ENCODE results near the gene CUBN.
"Not testable (repeated sequence)": the region's sequence is repeated elsewhere in the genome, so short reads cannot be mapped to it uniquely, and the experiment has no call there.

CUBN gene

GRCh38 chr10:17122726-17123661, 6.6 kb downstream of the CUBN start:
- no peak overlapping the region for H2AFZ ChIP-seq (ENCODE audit: low read length, unreplicated experiment)
- H3K4me3 ChIP-seq (ENCODE audit: low read depth, low read length), result no peak overlapping the region
- no peaks in the 10 kb centered on the region for H3K27me3 ChIP-seq (ENCODE audit: insufficient read depth, low read length)
- peak overlapping the region; percentile 61 for H3K27ac ChIP-seq (ENCODE audit: low read depth, low read length)
- H3K4me1 ChIP-seq (ENCODE audit: control insufficient read depth, insufficient read depth, low read length, unreplicated experiment), result peaks cover 19% of the 10 kb centered on the region
- no peaks in the 10 kb centered on the region for H3K79me2 ChIP-seq (ENCODE audit: control insufficient read depth, insufficient read depth, low read length, unreplicated experiment)
- H3K36me3 ChIP-seq (ENCODE audit: insufficient read depth, low read length), result no peaks in the 10 kb centered on the region

DNA sequence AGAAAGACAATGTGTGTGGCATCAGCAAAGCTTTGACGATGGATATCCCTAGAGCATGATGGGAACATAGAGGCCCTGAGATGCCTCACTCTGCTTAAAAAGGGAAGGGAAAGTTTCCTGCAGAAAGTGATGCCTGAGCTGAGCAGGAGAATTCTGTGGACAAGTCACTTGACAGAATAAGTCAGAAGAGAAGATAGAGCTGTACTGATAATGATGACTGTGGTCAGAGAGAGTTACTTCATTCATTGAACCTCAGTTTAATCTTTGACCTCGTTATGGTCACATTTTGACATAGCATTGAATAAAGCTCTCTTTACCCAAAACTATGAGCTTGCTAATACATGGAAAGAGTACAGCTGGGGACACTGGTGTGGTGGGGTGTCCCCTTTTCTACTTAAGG, 7.6 kb downstream of the CUBN start:
- Histone ChIP-seq H3K79me2 (ENCODE audit: control insufficient read depth, insufficient read depth, low read length, unreplicated experiment) (no peaks in the 10 kb centered on the region), H3K27ac (ENCODE audit: low read depth, low read length) (no peak overlapping the region; the same call in 1 of the 2 replicates), H3K4me3 (ENCODE audit: low read depth, low read length) (no peak overlapping the region), H3K27me3 (ENCODE audit: insufficient read depth, low read length) (no peaks in the 10 kb centered on the region), H3K4me1 (ENCODE audit: control insufficient read depth, insufficient read depth, low read length, unreplicated experiment) (peaks cover 19% of the 10 kb centered on the region), H3K36me3 (ENCODE audit: insufficient read depth, low read length) (no peaks in the 10 kb centered on the region), H2AFZ (ENCODE audit: low read length, unreplicated experiment) (no peak overlapping the region)

GRCh38 chr10:17120694-17121093, 8.9 kb downstream of the CUBN start:
- Histone ChIP-seq H3K4me3 (ENCODE audit: low read depth, low read length) (no peak overlapping the region), H3K4me1 (ENCODE audit: control insufficient read depth, insufficient read depth, low read length, unreplicated experiment) (peaks cover 22% of the 10 kb centered on the region), H3K27me3 (ENCODE audit: insufficient read depth, low read length) (no peaks in the 10 kb centered on the region), H2AFZ (ENCODE audit: low read length, unreplicated experiment) (no peak overlapping the region), H3K27ac (ENCODE audit: low read depth, low read length) (no peak overlapping the region), H3K79me2 (ENCODE audit: control insufficient read depth, insufficient read depth, low read length, unreplicated experiment) (no peaks in the 10 kb centered on the region), H3K36me3 (ENCODE audit: insufficient read depth, low read length) (no peaks in the 10 kb centered on the region)

GRCh38 chr10:17119845-17120244, 9.8 kb downstream of the CUBN start:
- H3K4me3 ChIP-seq (ENCODE audit: low read depth, low read length), result no peak overlapping the region

GRCh38 chr10:17116193-17116592, 13.4 kb downstream of the CUBN start:
- H2AFZ ChIP-seq (ENCODE audit: low read length, unreplicated experiment), result no peak overlapping the region
- H3K79me2 ChIP-seq (ENCODE audit: control insufficient read depth, insufficient read depth, low read length, unreplicated experiment), result no peaks in the 10 kb centered on the region
- no peak overlapping the region for H3K27ac ChIP-seq (ENCODE audit: low read depth, low read length)
- H3K4me3 ChIP-seq (ENCODE audit: low read depth, low read length), result no peak overlapping the region
- H3K36me3 ChIP-seq (ENCODE audit: insufficient read depth, low read length), result no peaks in the 10 kb centered on the region
- H3K4me1 ChIP-seq (ENCODE audit: control insufficient read depth, insufficient read depth, low read length, unreplicated experiment), result peaks cover 10% of the 10 kb centered on the region
- no peaks in the 10 kb centered on the region for H3K27me3 ChIP-seq (ENCODE audit: insufficient read depth, low read length)

More at GRCh38 chr10:17119845-17120244, 9.8 kb downstream of the CUBN start:
- no peaks in the 10 kb centered on the region for H3K36me3 ChIP-seq (ENCODE audit: insufficient read depth, low read length)
- H2AFZ ChIP-seq (ENCODE audit: low read length, unreplicated experiment), result no peak overlapping the region
- H3K79me2 ChIP-seq (ENCODE audit: control insufficient read depth, insufficient read depth, low read length, unreplicated experiment), result no peaks in the 10 kb centered on the region
- H3K4me1 ChIP-seq (ENCODE audit: control insufficient read depth, insufficient read depth, low read length, unreplicated experiment), result peaks cover 29% of the 10 kb centered on the region
- H3K27ac ChIP-seq (ENCODE audit: low read depth, low read length), result no peak overlapping the region
- H3K27me3 ChIP-seq (ENCODE audit: insufficient read depth, low read length), result no peaks in the 10 kb centered on the region

- Histone ChIP-seq H3K27ac (ENCODE audit: low read depth, low read length) (no peak overlapping the region), H3K79me2 (ENCODE audit: control insufficient read depth, insufficient read depth, low read length, unreplicated experiment) (no peaks in the 10 kb centered on the region), H3K4me1 (ENCODE audit: control insufficient read depth, insufficient read depth, low read length, unreplicated experiment) (peaks cover 10% of the 10 kb centered on the region), H3K4me3 (ENCODE audit: low read depth, low read length) (no peak overlapping the region), H3K27me3 (ENCODE audit: insufficient read depth, low read length) (no peaks in the 10 kb centered on the region), H3K36me3 (ENCODE audit: insufficient read depth, low read length) (no peaks in the 10 kb centered on the region), H2AFZ (ENCODE audit: low read length, unreplicated experiment) (no peak overlapping the region)
Measured at GRCh38 chr10:17115683-17116082, 13.9 kb downstream of the CUBN start.

- not testable (repeated sequence) for H3K36me3 ChIP-seq (ENCODE audit: insufficient read depth, low read length); H3K27me3 ChIP-seq (ENCODE audit: insufficient read depth, low read length); H3K79me2 ChIP-seq (ENCODE audit: control insufficient read depth, insufficient read depth, low read length, unreplicated experiment); H2AFZ ChIP-seq (ENCODE audit: low read length, unreplicated experiment); H3K4me3 ChIP-seq (ENCODE audit: low read depth, low read length); H3K27ac ChIP-seq (ENCODE audit: low read depth, low read length); H3K4me1 ChIP-seq (ENCODE audit: control insufficient read depth, insufficient read depth, low read length, unreplicated experiment)
Measured at GRCh38 chr10:17114878-17115444, 14.7 kb downstream of the CUBN start.

DNA sequence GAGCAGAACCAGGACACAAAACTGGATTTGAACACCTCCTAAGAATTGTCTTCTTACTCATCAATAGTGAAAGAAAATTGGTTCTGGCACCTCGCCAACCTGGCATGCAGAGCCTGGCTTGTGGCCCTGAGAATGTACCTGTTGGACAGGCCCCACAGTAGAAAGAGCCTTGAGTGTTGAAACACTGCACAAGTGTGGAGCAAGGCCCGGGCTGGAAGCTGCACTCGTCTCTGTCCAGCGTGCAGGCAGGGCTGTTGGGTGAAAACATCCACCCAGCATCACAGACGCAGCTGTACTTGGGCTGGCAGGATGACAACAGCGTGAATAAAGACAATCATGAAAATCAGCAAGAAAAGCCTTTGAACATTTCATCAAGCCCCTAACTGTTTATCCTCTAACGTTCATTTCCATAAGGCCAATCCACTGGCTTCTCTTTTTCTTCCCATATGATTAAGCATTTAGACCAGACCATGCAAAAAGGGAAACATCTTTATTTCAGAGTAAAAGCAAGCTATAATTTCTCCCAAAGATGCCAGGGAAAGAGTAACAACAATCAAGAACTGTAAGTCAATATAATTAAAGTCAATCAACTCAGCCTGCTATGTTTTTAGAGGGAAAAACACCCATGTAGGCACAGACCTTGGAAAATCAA, 15.6 kb downstream of the CUBN start:
- H3K79me2 ChIP-seq (ENCODE audit: control insufficient read depth, insufficient read depth, low read length, unreplicated experiment), result no peaks in the 10 kb centered on the region
- no peak overlapping the region for H2AFZ ChIP-seq (ENCODE audit: low read length, unreplicated experiment)
- peaks cover 16% of the 10 kb centered on the region for H3K4me1 ChIP-seq (ENCODE audit: control insufficient read depth, insufficient read depth, low read length, unreplicated experiment)
- no peak overlapping the region for H3K4me3 ChIP-seq (ENCODE audit: low read depth, low read length)
- no peaks in the 10 kb centered on the region for H3K27me3 ChIP-seq (ENCODE audit: insufficient read depth, low read length)
- no peak overlapping the region for H3K27ac ChIP-seq (ENCODE audit: low read depth, low read length)
- no peaks in the 10 kb centered on the region for H3K36me3 ChIP-seq (ENCODE audit: insufficient read depth, low read length)

- no peaks in the 10 kb centered on the region for H3K27me3 ChIP-seq (ENCODE audit: insufficient read depth, low read length)
- peaks cover 17% of the 10 kb centered on the region for H3K4me1 ChIP-seq (ENCODE audit: control insufficient read depth, insufficient read depth, low read length, unreplicated experiment)
- H2AFZ ChIP-seq (ENCODE audit: low read length, unreplicated experiment), result no peak overlapping the region
- no peak overlapping the region for H3K4me3 ChIP-seq (ENCODE audit: low read depth, low read length)
- no peak overlapping the region for H3K27ac ChIP-seq (ENCODE audit: low read depth, low read length)
- H3K36me3 ChIP-seq (ENCODE audit: insufficient read depth, low read length), result no peaks in the 10 kb centered on the region
- H3K79me2 ChIP-seq (ENCODE audit: control insufficient read depth, insufficient read depth, low read length, unreplicated experiment), result no peaks in the 10 kb centered on the region
Measured at GRCh38 chr10:17113346-17113745, 16.3 kb downstream of the CUBN start.

DNA sequence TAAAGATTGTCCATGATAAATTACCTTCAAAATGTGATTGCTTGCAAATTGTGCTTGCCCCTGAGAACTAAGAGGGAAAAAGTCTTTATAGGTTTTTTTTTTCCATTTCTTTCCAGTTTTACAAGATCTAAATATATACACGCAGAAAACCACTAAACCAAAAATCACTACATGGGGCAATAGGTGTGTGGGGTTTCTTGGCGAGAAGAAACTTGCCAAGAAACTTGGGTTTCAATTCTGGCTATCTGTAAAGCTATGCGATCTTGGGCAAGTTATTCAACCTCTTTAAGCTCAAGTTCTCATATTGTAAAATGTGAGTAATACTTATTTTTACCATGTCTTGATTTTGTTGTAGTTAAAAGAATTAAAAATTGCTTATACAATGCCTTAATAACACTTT, 17.0 kb downstream of the CUBN start:
- Histone ChIP-seq H3K79me2 (ENCODE audit: control insufficient read depth, insufficient read depth, low read length, unreplicated experiment) (no peaks in the 10 kb centered on the region), H3K27ac (ENCODE audit: low read depth, low read length) (no peak overlapping the region), H3K4me3 (ENCODE audit: low read depth, low read length) (no peak overlapping the region), H3K36me3 (ENCODE audit: insufficient read depth, low read length) (no peaks in the 10 kb centered on the region), H3K27me3 (ENCODE audit: insufficient read depth, low read length) (no peaks in the 10 kb centered on the region), H3K4me1 (ENCODE audit: control insufficient read depth, insufficient read depth, low read length, unreplicated experiment) (peaks cover 17% of the 10 kb centered on the region), H2AFZ (ENCODE audit: low read length, unreplicated experiment) (no peak overlapping the region)

All from ACC112 (cell line).